Stimulated activated naive CD4-positive, alpha-beta T cell treated with Interleukin-2 at 50 U/mL for 16 hours (primary cell): Measurements from ENCODE around the gene KCNK10.
"Not testable (repeated sequence)": the region's sequence is repeated elsewhere in the genome, so short reads cannot be mapped to it uniquely, and the experiment has no call there.

ENCODE experiments used
- DNase-seq: peaks from one replicate; lab custom pipeline; 2025; lab: John Stamatoyannopoulos, UW

Gene KCNK10

GRCh38 chr14:88269806-88270420 lies 53.2 kb downstream of the KCNK10 start:
- no peak for DNase-seq

GRCh38 chr14:88266474-88266873 lies 56.6 kb downstream of the KCNK10 start:
- no peak for DNase-seq

- no peak for DNase-seq
Measured at GRCh38 chr14:88264116-88264515, 59.0 kb downstream of the KCNK10 start.

GRCh38 chr14:88261302-88261701 lies 61.8 kb downstream of the KCNK10 start:
- not testable (repeated sequence) for DNase-seq

GRCh38 chr14:88258021-88258420 lies 65.0 kb downstream of the KCNK10 start:
- no peak for DNase-seq

- no peak for DNase-seq
Measured at GRCh38 chr14:88256997-88257950, 65.8 kb downstream of the KCNK10 start.

GRCh38 chr14:88255798-88256197 lies 67.3 kb downstream of the KCNK10 start:
- DNase-seq: no peak

GRCh38 chr14:88255196-88255595 lies 67.9 kb downstream of the KCNK10 start:
- no peak for DNase-seq

- DNase-seq: no peak
Measured at GRCh38 chr14:88252498-88252897, 70.6 kb downstream of the KCNK10 start.

- no peak for DNase-seq
Measured at GRCh38 chr14:88251650-88252049, 71.4 kb downstream of the KCNK10 start.

GRCh38 chr14:88249266-88249665 lies 73.8 kb downstream of the KCNK10 start:
- no peak for DNase-seq

GRCh38 chr14:88248606-88249005 lies 74.5 kb downstream of the KCNK10 start:
- no peak for DNase-seq

GRCh38 chr14:88247228-88247627 lies 75.8 kb downstream of the KCNK10 start:
- no peak for DNase-seq

- DNase-seq: no peak
Measured at GRCh38 chr14:88245321-88245720, 77.7 kb downstream of the KCNK10 start.

- DNase-seq: no peak
Measured at GRCh38 chr14:88243946-88244345, 79.1 kb downstream of the KCNK10 start.

GRCh38 chr14:88242446-88242845 lies 80.6 kb downstream of the KCNK10 start:
- DNase-seq: no peak

- DNase-seq: no peak
Measured at GRCh38 chr14:88241810-88242209, 81.3 kb downstream of the KCNK10 start.

- DNase-seq: no peak
Measured at GRCh38 chr14:88234442-88234841, 88.6 kb downstream of the KCNK10 start.

- DNase-seq: no peak
Measured at GRCh38 chr14:88233915-88234314, 89.2 kb downstream of the KCNK10 start.

- no peak for DNase-seq
Measured at GRCh38 chr14:88232771-88233170, 90.3 kb downstream of the KCNK10 start.

GRCh38 chr14:88231603-88232002 lies 91.5 kb downstream of the KCNK10 start:
- DNase-seq: no peak

- no peak for DNase-seq
Measured at GRCh38 chr14:88229428-88229827, 93.6 kb downstream of the KCNK10 start.

GRCh38 chr14:88228522-88229236 lies 94.4 kb downstream of the KCNK10 start:
- DNase-seq: peak; percentile 1
